SK-N-SH (cell line): ENCODE measurements around the gene PDE4D. TPM values are rescaled to one million over a fixed set of nuclear protein-coding genes. Genes with fewer than 3 reads are reported as not detected.

Experiments used
- CTCF ChIA-PET: fragments of 300-600, 350-600 bp; formaldehyde crosslinking; extraction: SDS; loops from one replicate; lab custom pipeline; 2021; lab: Yijun Ruan, JAX
- POLR2A ChIA-PET: fragments of 350-600 bp; sonication (Branson Sonifier 250); formaldehyde crosslinking; extraction: SDS; loops from one replicate; lab custom pipeline; 2020; ENCODE audit warnings: antibody characterized with exemption, inconsistent platforms; lab: Yijun Ruan, JAX
- DNase-seq: peaks from one replicate; pipeline ENCODE4 v3.0.0; 2012
- H2AFZ ChIP-seq: fragments of 200-600 bp; sonication (generic); 2 replicates; pipeline ENCODE4 v1.8.1; 2016; ENCODE audit warnings: antibody characterized with exemption, mild to moderate bottlenecking, low read depth
- H3F3A ChIP-seq: fragments of 200-600 bp; sonication (generic); replicated peaks from 2 replicates; pipeline ENCODE3; 2016; ENCODE audit warnings: antibody characterized with exemption, mild to moderate bottlenecking; ENCODE audit not compliant: insufficient read depth
- H3K27ac ChIP-seq, 2 experiments: fragments of 200-500 bp in 1 of 2; fragments of 200-600 bp in 1 of 2; sonication (Bioruptor generic) in 1 of 2; sonication (generic), shearing (Covaris generic) in 1 of 2; 2 replicates each; pipeline versions ENCODE4 v1.5.1 to v1.6.1; 2014 to 2016; ENCODE audit warnings: low read depth in 2 of 2, inconsistent platforms in 1 of 2, low read length in 1 of 2, mild to moderate bottlenecking in 1 of 2, mixed read lengths in 1 of 2
- H3K27me3 ChIP-seq: fragments of 200-600 bp; sonication (generic), shearing (Covaris generic); 2 replicates; pipeline ENCODE4 v1.6.1; 2016; ENCODE audit warnings: mixed run types; ENCODE audit not compliant: insufficient read depth
- H3K36me3 ChIP-seq, 2 experiments: fragments of 200-500 bp in 1 of 2; fragments of 200-600 bp in 1 of 2; sonication (Bioruptor generic) in 1 of 2; sonication (generic) in 1 of 2; replicated peaks in 1 of 2; 2 replicates each; pipeline versions ENCODE3 to v1.5.1; 2014 to 2016; ENCODE audit warnings: low read length in 1 of 2, mild to moderate bottlenecking in 1 of 2; ENCODE audit not compliant: insufficient read depth in 2 of 2, control insufficient read depth in 1 of 2
- H3K4me1 ChIP-seq, 2 experiments: fragments of 200-500 bp in 1 of 2; fragments of 200-600 bp in 1 of 2; sonication (Bioruptor generic) in 1 of 2; sonication (generic), shearing (Covaris generic) in 1 of 2; 2 replicates each; pipeline versions ENCODE4 v1.5.1 to v1.6.1; 2014 to 2016; ENCODE audit warnings: low read depth in 1 of 2, low read length in 1 of 2, mixed run types in 1 of 2; ENCODE audit not compliant: insufficient read depth in 2 of 2, control insufficient read depth in 1 of 2
- H3K4me2 ChIP-seq: fragments of 200-600 bp; sonication (generic), shearing (Covaris generic); 2 replicates; pipeline ENCODE4 v1.6.1; 2017; ENCODE audit warnings: mixed run types
- H3K4me3 ChIP-seq, 2 experiments: fragments of 200-500 bp in 1 of 2; fragments of 200-600 bp in 1 of 2; sonication (Bioruptor generic) in 1 of 2; sonication (generic), shearing (Covaris generic) in 1 of 2; 2 replicates each; pipeline versions ENCODE4 v1.5.1 to v1.8.1; 2014 to 2016; ENCODE audit warnings: low read depth in 2 of 2, inconsistent platforms in 1 of 2, low read length in 1 of 2, mild to moderate bottlenecking in 1 of 2, mixed read lengths in 1 of 2, moderate library complexity in 1 of 2
- H3K79me2 ChIP-seq: fragments of 200-600 bp; sonication (generic); 2 replicates; pipeline ENCODE4 v1.8.1; 2017; ENCODE audit warnings: mild to moderate bottlenecking; ENCODE audit not compliant: insufficient read depth
- H3K9ac ChIP-seq: fragments of 200-600 bp; sonication (generic); 2 replicates; pipeline ENCODE4 v1.6.1; 2017; ENCODE audit warnings: mixed run types
- H3K9me2 ChIP-seq: fragments of 200-600 bp; sonication (generic); 2 replicates; pipeline ENCODE4 v1.6.1; 2017; ENCODE audit warnings: mixed run types
- H3K9me3 ChIP-seq: fragments of 200-600 bp; sonication (generic); 2 replicates; pipeline ENCODE4 v1.6.1; 2017; ENCODE audit warnings: mixed run types, mild to moderate bottlenecking, moderate library complexity
- H4K20me1 ChIP-seq: fragments of 200-600 bp; sonication (generic); 2 replicates; pipeline ENCODE4 v1.6.1; 2017; ENCODE audit warnings: mild to moderate bottlenecking, mixed run types; ENCODE audit not compliant: insufficient read depth
- CHD2 ChIP-seq: fragments of 150-350 bp; IDR thresholded peaks from 2 replicates; pipeline ENCODE4 v1.6.1; 2018; ENCODE audit warnings: low read length; ENCODE audit not compliant: partially characterized antibody
- CTCF ChIP-seq: fragments of 200-600 bp; sonication (generic); IDR thresholded peaks from 2 replicates; pipeline ENCODE4 v1.6.1; 2017; ENCODE audit warnings: antibody characterized with exemption, mild to moderate bottlenecking, moderate library complexity
- ELF1 ChIP-seq: IDR thresholded peaks from 2 replicates; pipeline ENCODE4 v1.4.0; 2012
- EP300 ChIP-seq, 2 experiments: IDR thresholded peaks; 2 replicates each; pipeline versions ENCODE4 v1.4.0 to v1.6.1; 2012; ENCODE audit warnings: borderline replicate concordance in 1 of 2, low read depth in 1 of 2, low read length in 1 of 2
- FOXJ3 ChIP-seq: sonication (generic); formaldehyde crosslinking; IDR thresholded peaks from 2 replicates; pipeline ENCODE4 v1.5.1; 2020; ENCODE audit warnings: mild to moderate bottlenecking, missing genetic modification reagents
- FOXM1 ChIP-seq: IDR thresholded peaks from 2 replicates; pipeline ENCODE4 v1.4.0; 2012; ENCODE audit warnings: low read depth, mild to moderate bottlenecking
- GABPA ChIP-seq: IDR thresholded peaks from 2 replicates; pipeline ENCODE4 v1.4.0; 2012; ENCODE audit warnings: low read depth, mild to moderate bottlenecking
- JUND ChIP-seq: IDR thresholded peaks from 2 replicates; pipeline ENCODE4 v1.4.0; 2012
- NRF1 ChIP-seq: IDR thresholded peaks from 2 replicates; pipeline ENCODE4 v1.6.1; 2012; ENCODE audit warnings: low read depth, mild to moderate bottlenecking, low read length
- POLR2AphosphoS5 ChIP-seq: IDR thresholded peaks from 2 replicates; pipeline ENCODE4 v1.6.1; 2012; ENCODE audit warnings: low read depth, low read length
- RCOR1 ChIP-seq: fragments of 150-350 bp; IDR thresholded peaks from 2 replicates; pipeline ENCODE4 v1.6.1; 2017; ENCODE audit warnings: antibody characterized with exemption, low read length
- RXRA ChIP-seq: IDR thresholded peaks from 2 replicates; pipeline ENCODE4 v1.4.0; 2012; ENCODE audit warnings: low read depth, mild to moderate bottlenecking, borderline replicate concordance
- TCF12 ChIP-seq: IDR thresholded peaks from 2 replicates; pipeline ENCODE4 v1.4.0; 2012
- TEAD4 ChIP-seq: IDR thresholded peaks from 2 replicates; pipeline ENCODE4 v1.4.0; 2012; ENCODE audit warnings: mild to moderate bottlenecking, borderline replicate concordance; ENCODE audit not compliant: insufficient read depth
- USF2 ChIP-seq: fragments of 150-350 bp; IDR thresholded peaks from 2 replicates; pipeline ENCODE4 v1.6.1; 2017; ENCODE audit warnings: antibody characterized with exemption, low read length, low read depth, borderline replicate concordance
- WGBS: methylation state at CpG from one replicate; pipeline ENCODE4 v1.1.6; 2017; ENCODE audit warnings: low lambda C conversion rate; 5-methylcytosine and 5-hydroxymethylcytosine counted together
- polyA plus RNA-seq, 3 experiments: library from polyadenylated mRNA; depleted of rRNA; stranded (reverse); fragments of >200 nt; gene quantifications; 2 replicates each; pipeline ENCODE4 v1.2.3, GENCODE V29; 2012
- TF ChIP-seq, protein P1 (sequence below): IDR thresholded peaks from 2 replicates; pipeline ENCODE4 v1.6.1; 2012; ENCODE audit warnings: mild to moderate bottlenecking, low read depth, low read length, moderate library complexity
- TF ChIP-seq, protein P2 (sequence below): IDR thresholded peaks from 2 replicates; pipeline ENCODE4 v1.4.0; 2012; ENCODE audit warnings: low read depth, borderline replicate concordance
- TF ChIP-seq, protein P3 (sequence below): IDR thresholded peaks from 2 replicates; pipeline ENCODE4; 2012
- TF ChIP-seq, protein P4 (sequence below): fragments of 150-350 bp; IDR thresholded peaks from 2 replicates; pipeline ENCODE4 v1.6.1; 2016; ENCODE audit warnings: mild to moderate bottlenecking, low read depth, low read length

PDE4D gene
- polyA plus RNA-seq, 1 of the 3 experiments (the other 2 are of a cell fraction) = 2.4 TPM

DNA sequence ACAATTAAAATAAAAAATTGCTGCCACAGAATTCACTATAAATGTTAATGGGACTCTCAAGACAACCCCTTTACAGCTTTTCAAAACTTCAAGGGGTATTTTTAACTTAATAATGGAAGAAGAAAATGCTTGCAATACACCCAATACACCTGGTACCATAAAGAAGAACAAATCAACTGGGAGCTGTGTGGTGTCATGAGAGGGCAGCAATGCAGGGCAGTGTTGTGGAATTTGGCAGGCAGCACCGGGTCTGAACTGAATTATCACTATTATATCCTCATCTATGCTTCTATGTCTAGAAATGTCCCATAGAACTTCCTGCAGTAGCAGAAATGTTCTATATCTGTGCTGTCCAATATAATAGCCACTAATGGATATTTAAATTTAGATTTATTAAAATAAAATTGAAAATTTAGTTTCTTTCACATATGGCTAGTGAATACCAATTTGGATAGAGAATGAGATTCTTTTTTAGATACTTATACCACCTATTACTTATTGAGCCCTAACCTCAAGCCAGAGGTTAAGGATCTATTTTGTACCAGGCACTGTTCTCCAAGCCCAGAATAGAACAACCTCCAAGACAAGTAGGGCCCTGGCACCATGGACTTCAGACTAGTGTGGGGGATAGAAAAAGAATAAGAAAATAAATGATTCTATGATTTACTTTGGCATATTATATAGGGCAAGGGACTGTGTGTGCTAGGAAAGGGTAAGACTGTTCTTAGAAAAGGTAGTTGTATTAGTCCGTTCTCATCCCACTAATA is 265.3 kb downstream of the PDE4D start:
- TF ChIP-seq RXRA = no peak
- TF ChIP-seq EP300 (IDR thresholded peaks at IDR 0.05; ENCODE audit: borderline replicate concordance in 1 of 2, low read depth in 1 of 2, low read length in 1 of 2) = no peak
- no peak for TF ChIP-seq TEAD4
- TF ChIP-seq, protein P1, sequence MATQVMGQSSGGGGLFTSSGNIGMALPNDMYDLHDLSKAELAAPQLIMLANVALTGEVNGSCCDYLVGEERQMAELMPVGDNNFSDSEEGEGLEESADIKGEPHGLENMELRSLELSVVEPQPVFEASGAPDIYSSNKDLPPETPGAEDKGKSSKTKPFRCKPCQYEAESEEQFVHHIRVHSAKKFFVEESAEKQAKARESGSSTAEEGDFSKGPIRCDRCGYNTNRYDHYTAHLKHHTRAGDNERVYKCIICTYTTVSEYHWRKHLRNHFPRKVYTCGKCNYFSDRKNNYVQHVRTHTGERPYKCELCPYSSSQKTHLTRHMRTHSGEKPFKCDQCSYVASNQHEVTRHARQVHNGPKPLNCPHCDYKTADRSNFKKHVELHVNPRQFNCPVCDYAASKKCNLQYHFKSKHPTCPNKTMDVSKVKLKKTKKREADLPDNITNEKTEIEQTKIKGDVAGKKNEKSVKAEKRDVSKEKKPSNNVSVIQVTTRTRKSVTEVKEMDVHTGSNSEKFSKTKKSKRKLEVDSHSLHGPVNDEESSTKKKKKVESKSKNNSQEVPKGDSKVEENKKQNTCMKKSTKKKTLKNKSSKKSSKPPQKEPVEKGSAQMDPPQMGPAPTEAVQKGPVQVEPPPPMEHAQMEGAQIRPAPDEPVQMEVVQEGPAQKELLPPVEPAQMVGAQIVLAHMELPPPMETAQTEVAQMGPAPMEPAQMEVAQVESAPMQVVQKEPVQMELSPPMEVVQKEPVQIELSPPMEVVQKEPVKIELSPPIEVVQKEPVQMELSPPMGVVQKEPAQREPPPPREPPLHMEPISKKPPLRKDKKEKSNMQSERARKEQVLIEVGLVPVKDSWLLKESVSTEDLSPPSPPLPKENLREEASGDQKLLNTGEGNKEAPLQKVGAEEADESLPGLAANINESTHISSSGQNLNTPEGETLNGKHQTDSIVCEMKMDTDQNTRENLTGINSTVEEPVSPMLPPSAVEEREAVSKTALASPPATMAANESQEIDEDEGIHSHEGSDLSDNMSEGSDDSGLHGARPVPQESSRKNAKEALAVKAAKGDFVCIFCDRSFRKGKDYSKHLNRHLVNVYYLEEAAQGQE = no peak
- TF ChIP-seq FOXJ3 (CRISPR knock-in tag) = no peak
- TF ChIP-seq CTCF = no peak
- TF ChIP-seq USF2 = no peak
- TF ChIP-seq, protein P2, sequence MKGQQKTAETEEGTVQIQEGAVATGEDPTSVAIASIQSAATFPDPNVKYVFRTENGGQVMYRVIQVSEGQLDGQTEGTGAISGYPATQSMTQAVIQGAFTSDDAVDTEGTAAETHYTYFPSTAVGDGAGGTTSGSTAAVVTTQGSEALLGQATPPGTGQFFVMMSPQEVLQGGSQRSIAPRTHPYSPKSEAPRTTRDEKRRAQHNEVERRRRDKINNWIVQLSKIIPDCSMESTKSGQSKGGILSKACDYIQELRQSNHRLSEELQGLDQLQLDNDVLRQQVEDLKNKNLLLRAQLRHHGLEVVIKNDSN = no peak
- no peak for TF ChIP-seq RCOR1
- TF ChIP-seq NRF1 = no peak
- TF ChIP-seq ELF1 = no peak
- TF ChIP-seq, protein P3, sequence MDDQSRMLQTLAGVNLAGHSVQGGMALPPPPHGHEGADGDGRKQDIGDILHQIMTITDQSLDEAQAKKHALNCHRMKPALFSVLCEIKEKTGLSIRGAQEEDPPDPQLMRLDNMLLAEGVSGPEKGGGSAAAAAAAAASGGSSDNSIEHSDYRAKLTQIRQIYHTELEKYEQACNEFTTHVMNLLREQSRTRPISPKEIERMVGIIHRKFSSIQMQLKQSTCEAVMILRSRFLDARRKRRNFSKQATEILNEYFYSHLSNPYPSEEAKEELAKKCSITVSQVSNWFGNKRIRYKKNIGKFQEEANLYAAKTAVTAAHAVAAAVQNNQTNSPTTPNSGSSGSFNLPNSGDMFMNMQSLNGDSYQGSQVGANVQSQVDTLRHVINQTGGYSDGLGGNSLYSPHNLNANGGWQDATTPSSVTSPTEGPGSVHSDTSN = no peak
- TF ChIP-seq FOXM1 = no peak
- no peak for TF ChIP-seq TCF12
- TF ChIP-seq, protein P4, sequence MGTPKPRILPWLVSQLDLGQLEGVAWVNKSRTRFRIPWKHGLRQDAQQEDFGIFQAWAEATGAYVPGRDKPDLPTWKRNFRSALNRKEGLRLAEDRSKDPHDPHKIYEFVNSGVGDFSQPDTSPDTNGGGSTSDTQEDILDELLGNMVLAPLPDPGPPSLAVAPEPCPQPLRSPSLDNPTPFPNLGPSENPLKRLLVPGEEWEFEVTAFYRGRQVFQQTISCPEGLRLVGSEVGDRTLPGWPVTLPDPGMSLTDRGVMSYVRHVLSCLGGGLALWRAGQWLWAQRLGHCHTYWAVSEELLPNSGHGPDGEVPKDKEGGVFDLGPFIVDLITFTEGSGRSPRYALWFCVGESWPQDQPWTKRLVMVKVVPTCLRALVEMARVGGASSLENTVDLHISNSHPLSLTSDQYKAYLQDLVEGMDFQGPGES = no peak
- TF ChIP-seq CHD2 = no peak
- TF ChIP-seq JUND = no peak
- no peak for TF ChIP-seq GABPA
- no peak for TF ChIP-seq POLR2AphosphoS5
- no peak overlapping the region for H2AFZ ChIP-seq
- H3K9me2 ChIP-seq = no peaks in the 10 kb centered on the region
- H3K4me2 ChIP-seq = no peak overlapping the region
- no peak overlapping the region for H3K4me3 ChIP-seq
- CTCF ChIA-PET = no interaction called here
- H3K27me3 ChIP-seq = no peaks in the 10 kb centered on the region
- H3F3A ChIP-seq = no peaks in the 10 kb centered on the region
- no peaks in the 10 kb centered on the region for H3K79me2 ChIP-seq
- H3K9me3 ChIP-seq = no peaks in the 10 kb centered on the region
- 93% methylated on average over 2 of the region's 2 CpGs for WGBS
- H4K20me1 ChIP-seq = no peaks in the 10 kb centered on the region
- H3K4me1 ChIP-seq = no peaks in the 10 kb centered on the region
- H3K36me3 ChIP-seq = no peaks in the 10 kb centered on the region
- no peak overlapping the region for H3K9ac ChIP-seq
- no peak overlapping the region for H3K27ac ChIP-seq
- DNase-seq = no peak
- POLR2A ChIA-PET = no interaction called here
